HEK293 (cell line): ENCODE results near the gene DOCK1.

Experiments used
- CTCF ChIP-seq: fragments of 450-650 bp; formaldehyde crosslinking; IDR thresholded peaks from 2 replicates; pipeline ENCODE4 v1.5.1; 2016; ENCODE audit warnings: missing biosample characterization, missing genetic modification characterization
- HOXD13 ChIP-seq: sonication (generic); formaldehyde crosslinking; IDR thresholded peaks from 2 replicates; pipeline ENCODE4 v1.8.0; 2022; ENCODE audit warnings: missing genetic modification reagents, borderline replicate concordance
- KLF9 ChIP-seq: fragments of 450-650 bp; formaldehyde crosslinking; IDR thresholded peaks from 2 replicates; pipeline ENCODE4 v1.5.1; 2016; ENCODE audit warnings: missing biosample characterization, missing genetic modification characterization, low read depth
- YY1 ChIP-seq: fragments of 450-650 bp; formaldehyde crosslinking; IDR thresholded peaks from 2 replicates; pipeline ENCODE4 v1.5.1; 2018; ENCODE audit warnings: missing biosample characterization, missing genetic modification characterization
- ZBTB8A ChIP-seq: fragments of 450-650 bp; formaldehyde crosslinking; IDR thresholded peaks from 2 replicates; pipeline ENCODE4 v1.5.1; 2016; ENCODE audit warnings: missing biosample characterization, missing genetic modification characterization
- ZNF561 ChIP-seq: fragments of 450-650 bp; IDR thresholded peaks from 2 replicates; pipeline ENCODE4 v1.5.1; 2018; ENCODE audit warnings: missing biosample characterization, missing genetic modification characterization, borderline replicate concordance

- TF ChIP-seq CTCF (tag by site-specific recombination) (no peak), KLF9 (no peak), ZNF561 (tag by site-specific recombination) (no peak), YY1 (tag by site-specific recombination) (no peak), ZBTB8A (tag by site-specific recombination) (no peak), HOXD13 (no peak)
These were observed 187.7 kb downstream of the DOCK1 start for GRCh38 chr10:127092916-127093315.
